Measurements from ENCODE around the gene ADAMTS2. TPM values are rescaled to one million over a fixed set of nuclear protein-coding genes. Genes with fewer than 3 reads are reported as not detected.

The ADAMTS2 gene
- total and polyA plus RNA-seq, 2 donors (not counting 3 experiments of a cell fraction or from before 2014, with no cell fraction given): not detected

DNA sequence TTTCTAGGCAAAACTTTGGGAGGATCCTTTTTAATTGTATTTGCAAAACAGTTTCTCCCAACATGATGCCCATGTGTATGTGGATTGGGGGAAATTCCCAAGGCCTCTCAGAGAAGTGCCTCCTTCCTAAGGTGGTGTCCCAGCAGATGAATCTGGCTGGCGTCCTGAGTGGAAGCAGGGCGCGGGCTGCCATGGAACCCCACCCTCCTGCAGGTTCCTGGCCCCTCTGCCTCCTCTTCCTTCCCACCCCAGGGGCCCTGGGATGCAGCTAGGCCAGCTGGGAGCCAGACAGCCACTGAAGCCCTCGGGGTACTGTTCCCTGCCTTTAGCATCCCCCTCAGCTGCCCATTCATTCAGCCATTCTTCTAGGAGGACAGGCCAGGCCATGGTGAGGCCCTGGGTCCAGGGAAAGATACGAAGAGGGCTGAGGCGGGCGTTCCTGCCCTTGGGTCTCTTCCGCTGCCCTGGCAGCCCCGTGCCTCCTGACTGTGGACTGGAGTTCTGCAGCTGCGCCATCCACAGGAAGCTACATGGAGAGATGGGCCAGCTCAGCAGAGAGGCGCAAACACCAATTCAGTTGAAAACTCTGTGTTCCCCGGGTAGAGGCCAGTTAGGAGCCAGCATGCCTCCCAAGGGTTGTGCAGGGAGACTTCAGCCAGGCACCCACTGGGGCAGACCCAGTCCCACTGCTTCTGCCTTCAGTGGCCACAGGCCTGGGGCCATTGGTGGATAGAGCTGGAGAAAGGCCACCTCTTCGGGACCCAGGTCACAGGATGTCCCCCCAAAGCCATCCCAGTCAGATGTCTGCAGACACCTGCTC, 36.5 kb downstream of the ADAMTS2 start:
- no peaks in the 10 kb centered on the region for H3K4me1 ChIP-seq (ENCODE audit: control insufficient read depth, extremely low read depth, insufficient read depth, low read length)

DNA sequence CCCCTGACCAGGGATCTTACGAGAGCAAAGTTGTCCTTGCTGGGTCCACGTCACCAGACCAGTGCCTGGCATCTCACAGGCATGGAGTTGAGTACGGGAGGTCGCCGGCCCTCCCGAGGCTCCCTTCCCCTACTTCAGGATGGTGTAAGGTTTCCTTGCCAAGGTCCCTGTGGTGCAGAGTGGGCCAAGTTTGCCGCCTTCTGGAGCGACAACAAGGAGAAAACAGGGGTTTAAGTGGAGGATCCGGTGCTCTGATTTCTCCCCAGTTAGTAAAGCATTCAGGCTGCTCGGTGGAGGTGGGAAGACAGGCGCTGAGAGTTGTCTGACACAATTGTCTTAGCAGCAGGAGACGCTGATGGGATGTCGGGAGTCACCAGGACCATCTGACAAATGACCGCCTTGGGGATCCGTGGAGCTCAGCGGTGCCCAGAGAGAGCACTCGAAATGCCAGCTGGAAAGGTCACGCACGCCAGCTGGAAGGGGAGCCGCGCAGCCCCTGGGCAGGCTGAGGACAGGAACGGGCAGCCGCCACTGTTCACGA, 37.3 kb downstream of the ADAMTS2 start:
- H3K4me2 ChIP-seq (ENCODE audit: insufficient read depth, low read length): no peak overlapping the region
- no peaks in the 10 kb centered on the region for H3K4me1 ChIP-seq (ENCODE audit: control insufficient read depth, extremely low read depth, insufficient read depth, low read length)
- no peaks in the 10 kb centered on the region for H4K20me1 ChIP-seq (replicated peaks; ENCODE audit: control insufficient read depth, extremely low read depth, insufficient read depth, low read length)
- no TSS peak for BruUV-seq (replicated peaks)
- DNase-seq (ENCODE audit: low read depth, low spot score) (no peak), FAIRE-seq (no peak)
- H3K9me1 ChIP-seq (replicated peaks; ENCODE audit: control insufficient read depth, extremely low read depth, insufficient read depth, low read length): no peaks in the 10 kb centered on the region
- ChIA-PET POLR2A (no interaction called here), CTCF (no interaction called here)
- no peak overlapping the region for H2AFZ ChIP-seq (ENCODE audit: low read depth, low read length)
- peaks cover 2% of the 10 kb centered on the region for H3K9me3 ChIP-seq (replicated peaks; ENCODE audit: control insufficient read depth, insufficient read depth, low read length)
- H3K79me2 ChIP-seq (ENCODE audit: control insufficient read depth, insufficient read depth, low read length): no peaks in the 10 kb centered on the region
- no peak overlapping the region for H3K27ac ChIP-seq (ENCODE audit: insufficient read depth, low read depth, low read length)
- no peak overlapping the region for H3K4me3 ChIP-seq (replicated peaks in 1 of 3; ENCODE audit: insufficient read depth in 1 of 3, low read depth in 1 of 3, low read length in 3 of 3)
- TF ChIP-seq GATA2 (IDR thresholded peaks at IDR 0.05; ENCODE audit: insufficient read depth, insufficient read length, low read depth, low read length) (no peak), FOS (IDR thresholded peaks at IDR 0.05; ENCODE audit: borderline replicate concordance, insufficient read depth, low read length) (no peak), JUN (IDR thresholded peaks at IDR 0.05; ENCODE audit: borderline replicate concordance, insufficient read depth, insufficient read length, low read depth) (no peak)
- TF ChIP-seq, protein P1, sequence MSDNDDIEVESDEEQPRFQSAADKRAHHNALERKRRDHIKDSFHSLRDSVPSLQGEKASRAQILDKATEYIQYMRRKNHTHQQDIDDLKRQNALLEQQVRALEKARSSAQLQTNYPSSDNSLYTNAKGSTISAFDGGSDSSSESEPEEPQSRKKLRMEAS (IDR thresholded peaks at IDR 0.05; ENCODE audit: insufficient read depth, insufficient read length): no peak
- no peaks in the 10 kb centered on the region for H3K36me3 ChIP-seq (ENCODE audit: control insufficient read depth in 2 of 2, extremely low read depth in 1 of 2, insufficient read depth in 2 of 2, low read length in 2 of 2)
- dilution Hi-C loops (cut with MboI; ENCODE audit: extremely low pct_ligation_motif_present, low sequenced_read_pairs) (no loop called here), intact Hi-C loops (cut with micrococcal nuclease) (no loop called here)
- H3K9ac ChIP-seq (replicated peaks; ENCODE audit: extremely low read depth, insufficient read depth, low read length): no peak overlapping the region
- no peaks in the 10 kb centered on the region for H3K27me3 ChIP-seq (ENCODE audit: control insufficient read depth in 2 of 2, insufficient read depth in 2 of 2, low read length in 2 of 2)

More for the DNA sequence above, 36.5 kb downstream of the ADAMTS2 start:
- no peaks in the 10 kb centered on the region for H4K20me1 ChIP-seq (replicated peaks; ENCODE audit: control insufficient read depth, extremely low read depth, insufficient read depth, low read length)
- DNase-seq (ENCODE audit: low read depth, low spot score) (no peak), FAIRE-seq (no peak)
- POLR2A ChIA-PET: no interaction called here
- H3K36me3 ChIP-seq (ENCODE audit: control insufficient read depth in 2 of 2, extremely low read depth in 1 of 2, insufficient read depth in 2 of 2, low read length in 2 of 2): no peaks in the 10 kb centered on the region
- dilution Hi-C loops (cut with MboI; ENCODE audit: extremely low pct_ligation_motif_present, low sequenced_read_pairs): no loop called here
- H3K9me1 ChIP-seq (replicated peaks; ENCODE audit: control insufficient read depth, extremely low read depth, insufficient read depth, low read length): no peaks in the 10 kb centered on the region
- no peaks in the 10 kb centered on the region for H3K79me2 ChIP-seq (ENCODE audit: control insufficient read depth, insufficient read depth, low read length)
- no peak for TF ChIP-seq JUN (IDR thresholded peaks at IDR 0.05; ENCODE audit: borderline replicate concordance, insufficient read depth, insufficient read length, low read depth)
- no peak for TF ChIP-seq FOS (IDR thresholded peaks at IDR 0.05; ENCODE audit: borderline replicate concordance, insufficient read depth, low read length)
- TF ChIP-seq POLR2A (IDR thresholded peaks at IDR 0.05; ENCODE audit: low read depth, low read length): no peak
- peaks cover 2% of the 10 kb centered on the region for H3K9me3 ChIP-seq (replicated peaks; ENCODE audit: control insufficient read depth, insufficient read depth, low read length)
- H3K27ac ChIP-seq (ENCODE audit: insufficient read depth, low read depth, low read length): no peak overlapping the region
- intact Hi-C loops (cut with micrococcal nuclease): no loop called here
- CTCF ChIA-PET: no interaction called here
- no peaks in the 10 kb centered on the region for H3K27me3 ChIP-seq (ENCODE audit: control insufficient read depth in 2 of 2, insufficient read depth in 2 of 2, low read length in 2 of 2)
- H2AFZ ChIP-seq (ENCODE audit: low read depth, low read length): no peak overlapping the region
- BruUV-seq (replicated peaks): no TSS peak
- no peak overlapping the region for H3K9ac ChIP-seq (replicated peaks; ENCODE audit: extremely low read depth, insufficient read depth, low read length)
- no peak overlapping the region for H3K4me3 ChIP-seq (replicated peaks in 1 of 3; ENCODE audit: insufficient read depth in 1 of 3, low read depth in 1 of 3, low read length in 3 of 3)
- H3K4me2 ChIP-seq (ENCODE audit: insufficient read depth, low read length): no peak overlapping the region
